GM21723 (cell line): ENCODE data around the gene C7.
"Not testable (repeated sequence)": the region's sequence is repeated elsewhere in the genome, so short reads cannot be mapped to it uniquely, and the experiment has no call there.

Source experiments
- ATAC-seq: cut with Tn5 transposase; IDR thresholded peaks from one replicate; pipeline ENCODE4 v1.9.1; 2021; ENCODE audit warnings: mild to moderate bottlenecking, moderate library complexity; ENCODE audit not compliant: unreplicated experiment

The C7 gene

DNA sequence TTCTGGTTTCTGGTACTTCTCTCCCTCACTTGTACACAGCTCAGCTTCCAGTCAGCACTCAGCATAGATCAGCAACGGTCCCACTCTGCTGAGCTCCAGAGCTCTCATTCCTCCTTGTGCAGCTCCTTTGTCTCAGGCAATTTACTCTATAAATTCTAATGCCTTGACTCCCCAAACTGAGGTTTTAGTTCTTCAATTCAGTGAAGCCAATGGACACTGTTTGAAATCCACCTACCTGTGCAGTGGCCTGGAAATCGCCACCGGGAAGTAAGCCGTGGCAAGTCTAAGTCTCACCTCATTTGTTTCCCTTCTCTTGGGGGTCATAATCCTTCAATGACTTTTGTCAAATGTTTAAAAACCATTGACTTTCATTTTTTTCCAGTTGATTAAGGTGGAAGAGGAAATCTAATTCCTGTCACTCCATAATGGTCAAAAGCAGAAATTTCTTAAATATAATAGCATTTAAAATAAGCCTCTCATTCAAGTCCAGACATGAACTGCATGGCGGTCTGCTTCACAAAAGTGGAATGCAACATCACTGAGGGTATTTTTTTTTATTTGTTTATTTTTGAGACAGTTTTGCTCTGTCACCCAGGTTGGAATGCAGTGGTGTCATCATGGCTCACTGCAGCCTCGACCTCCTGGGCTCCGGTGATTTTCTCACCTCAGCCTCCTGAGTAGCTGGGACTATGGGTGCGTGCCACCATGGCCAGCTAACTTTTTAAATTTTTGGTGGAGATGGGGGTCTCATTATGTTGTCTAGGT lies 79.6 kb downstream of the C7 start:
- ATAC-seq: no peak

- no peak for ATAC-seq
These were observed 82.1 kb downstream of the C7 start for GRCh38 chr5:40991168-40991980.

- no peak for ATAC-seq
These were observed 82.8 kb downstream of the C7 start for GRCh38 chr5:40991981-40992559.

GRCh38 chr5:40995801-40996586 lies 86.7 kb downstream of the C7 start:
- ATAC-seq: no peak

DNA sequence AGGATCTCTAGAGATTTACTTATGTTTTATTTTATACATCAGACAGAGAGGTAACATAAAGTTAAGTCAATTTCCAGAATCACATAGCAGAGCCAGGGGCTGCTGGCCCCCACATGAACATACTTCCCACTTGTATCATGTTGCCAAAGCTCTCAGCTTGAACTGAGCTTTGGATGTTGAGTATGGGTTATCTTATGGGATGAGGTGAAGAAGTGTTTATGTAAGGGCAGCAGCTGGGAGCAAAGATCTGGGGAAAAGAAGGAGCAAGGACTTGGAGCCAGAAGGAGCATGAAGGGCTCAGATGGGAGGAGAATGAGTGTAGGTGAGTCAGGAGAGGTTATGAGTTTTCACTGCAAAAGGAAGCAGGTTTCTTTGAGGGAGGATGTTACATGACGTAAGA lies 89.8 kb downstream of the C7 start:
- no peak for ATAC-seq

- no peak for ATAC-seq
These were observed 90.7 kb downstream of the C7 start for GRCh38 chr5:40999966-41000365.

DNA sequence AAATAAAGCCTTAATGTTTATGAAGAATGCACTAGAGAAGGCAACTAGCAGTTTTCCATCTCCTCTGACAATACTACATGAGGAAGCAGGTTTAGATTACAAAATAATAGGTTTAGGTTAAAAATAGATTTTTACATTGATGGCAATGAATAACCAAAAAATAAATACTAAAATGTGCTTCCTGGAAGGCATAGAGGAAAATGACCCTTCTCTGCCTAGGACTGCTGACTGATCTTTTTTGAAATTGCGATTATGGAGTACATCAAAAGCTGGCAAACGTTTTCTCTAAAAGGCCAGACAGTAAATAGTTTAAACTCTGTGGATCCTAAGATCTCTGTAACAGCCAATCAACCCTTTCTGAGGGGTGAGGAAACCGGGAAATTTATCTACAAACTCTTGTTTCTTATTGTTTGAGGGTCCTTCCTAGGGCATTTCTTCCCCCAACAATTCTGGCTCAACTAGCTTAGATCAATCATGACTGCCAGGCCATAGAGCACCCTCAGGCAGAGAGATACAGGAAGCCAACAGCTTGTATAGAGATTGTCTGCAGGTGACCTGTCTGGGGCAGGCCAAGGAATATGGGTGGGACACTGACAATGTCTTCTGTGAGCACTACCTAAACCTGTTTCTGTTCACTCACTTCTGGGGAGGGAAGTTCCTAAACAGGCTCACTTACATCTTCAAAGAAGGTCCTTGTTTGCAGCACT lies 94.5 kb downstream of the C7 start:
- no peak for ATAC-seq

GRCh38 chr5:41004931-41005330 lies 95.6 kb downstream of the C7 start:
- ATAC-seq: no peak

DNA sequence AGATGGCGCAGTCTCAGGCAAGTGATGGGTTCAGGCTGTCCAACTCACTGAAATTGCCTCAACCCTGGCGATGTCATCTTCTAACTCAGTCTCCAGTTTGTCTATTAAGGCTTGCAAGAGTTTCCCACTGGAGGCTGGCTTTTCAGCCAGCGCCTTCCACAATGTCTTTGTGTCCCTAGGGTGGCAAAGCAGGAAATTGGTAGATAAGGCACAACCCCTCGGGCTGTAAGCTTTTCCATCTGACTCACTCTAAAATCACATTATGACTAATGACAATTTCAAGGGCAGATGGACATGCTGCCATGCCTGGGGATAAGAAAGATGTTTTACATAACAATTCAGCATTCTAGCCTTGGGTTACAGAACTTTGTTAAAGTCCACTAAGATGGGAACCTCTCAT lies 99.9 kb downstream of the C7 start:
- no peak for ATAC-seq

DNA sequence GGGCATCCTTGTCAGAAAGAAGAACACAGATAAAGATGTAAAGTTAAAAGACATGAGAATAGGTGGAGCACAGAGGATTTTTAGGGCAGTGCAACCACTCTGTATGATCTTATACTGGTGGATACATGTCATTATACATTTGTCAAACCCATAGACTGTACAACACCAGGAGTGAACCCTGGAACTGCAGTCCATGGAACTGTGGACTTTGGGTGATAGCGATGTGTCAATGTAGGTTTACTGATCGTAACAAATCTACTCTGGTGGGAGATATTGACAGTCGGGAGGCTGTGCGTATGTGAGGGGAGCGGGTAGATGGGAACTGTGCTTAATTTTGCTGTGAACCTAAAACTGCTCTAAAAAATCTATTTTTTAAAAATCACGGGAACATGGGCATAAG lies 101.3 kb downstream of the C7 start:
- ATAC-seq: no peak

GRCh38 chr5:41012318-41012717 lies 103.0 kb downstream of the C7 start:
- no peak for ATAC-seq

DNA sequence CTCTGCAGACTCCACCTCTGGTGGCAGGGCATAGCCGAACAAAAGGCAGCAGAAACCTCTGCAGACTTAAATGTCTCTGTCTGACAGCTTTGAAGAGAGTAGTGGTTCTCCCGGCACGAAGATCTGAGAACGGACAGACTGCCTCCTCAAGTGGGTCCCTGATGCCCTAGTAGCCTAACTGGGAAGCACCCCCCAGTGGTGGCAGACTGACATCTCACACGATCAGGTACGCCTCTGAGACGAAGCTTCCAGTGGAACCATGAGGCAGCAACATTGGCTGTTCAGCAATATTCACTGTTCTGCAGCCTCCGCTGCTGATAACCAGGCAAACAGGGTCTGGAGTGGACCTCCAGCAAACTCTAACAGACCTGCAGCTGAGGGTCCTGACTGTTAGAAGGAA lies 113.3 kb downstream of the C7 start:
- ATAC-seq: not testable (repeated sequence)
